MM.1S (cell line): ENCODE measurements around the gene TAS1R2.

Experiments used
- DNase-seq: peaks from one replicate; pipeline ENCODE4 v3.0.0-alpha.2; 2015
- H2AFZ ChIP-seq: fragments of 300-600 bp; sonication (generic); 2 replicates; pipeline ENCODE4 v1.6.0; 2016; ENCODE audit warnings: antibody characterized with exemption, low read length
- H3F3A ChIP-seq: fragments of 300-600 bp; sonication (generic); 2 replicates; pipeline ENCODE4 v1.6.1; 2016; ENCODE audit warnings: mild to moderate bottlenecking, antibody characterized with exemption, low read length, moderate library complexity, mixed read lengths; ENCODE audit not compliant: insufficient read depth
- H3K27ac ChIP-seq: fragments of 300-600 bp; sonication (generic); 2 replicates; pipeline ENCODE4 v1.5.1; 2016; ENCODE audit warnings: mild to moderate bottlenecking, low read length
- H3K27me3 ChIP-seq: fragments of 300-600 bp; sonication (generic); replicated peaks from 2 replicates; pipeline ENCODE4 v1.6.0; 2016; ENCODE audit warnings: low read length; ENCODE audit not compliant: insufficient read depth
- H3K36me3 ChIP-seq: fragments of 300-600 bp; sonication (generic); replicated peaks from 2 replicates; pipeline ENCODE4 v1.6.1; 2016; ENCODE audit warnings: mild to moderate bottlenecking, low read length, mixed read lengths; ENCODE audit not compliant: insufficient read depth
- H3K4me1 ChIP-seq: fragments of 300-600 bp; sonication (generic); 2 replicates; pipeline ENCODE4 v1.6.1; 2016; ENCODE audit warnings: low read length, mixed read lengths
- H3K4me2 ChIP-seq: fragments of 300-600 bp; sonication (generic); 2 replicates; pipeline ENCODE4 v1.6.0; 2016; ENCODE audit warnings: low read depth, low read length
- H3K4me3 ChIP-seq: fragments of 300-600 bp; sonication (generic); 2 replicates; pipeline ENCODE4 v1.5.1; 2016; ENCODE audit warnings: low read length, mixed read lengths
- H3K79me2 ChIP-seq: fragments of 300-600 bp; sonication (generic); 2 replicates; pipeline ENCODE4 v1.6.1; 2016; ENCODE audit warnings: mixed run types, low read length, mixed read lengths
- H3K9ac ChIP-seq: fragments of 300-600 bp; sonication (generic); 2 replicates; pipeline ENCODE4 v1.6.1; 2016; ENCODE audit warnings: low read length, mixed read lengths
- H3K9me2 ChIP-seq: fragments of 300-600 bp; sonication (generic); replicated peaks from 2 replicates; pipeline ENCODE4 v1.6.1; 2016; ENCODE audit warnings: mild to moderate bottlenecking, low read length, mixed read lengths; ENCODE audit not compliant: insufficient read depth
- H3K9me3 ChIP-seq: fragments of 300-600 bp; sonication (generic); replicated peaks from 2 replicates; pipeline ENCODE4 v1.6.1; 2016; ENCODE audit warnings: mild to moderate bottlenecking, low read length, mixed read lengths; ENCODE audit not compliant: insufficient read depth
- H4K20me1 ChIP-seq: fragments of 300-600 bp; sonication (generic); 2 replicates; pipeline ENCODE4 v1.6.1; 2016; ENCODE audit warnings: mild to moderate bottlenecking, low read length, moderate library complexity, mixed read lengths; ENCODE audit not compliant: insufficient read depth
- CTCF ChIP-seq: fragments of 300-600 bp; sonication (generic); IDR thresholded peaks from 2 replicates; pipeline ENCODE4 v1.5.1; 2016; ENCODE audit warnings: antibody characterized with exemption, low read length, mixed read lengths
- EZH2 ChIP-seq: fragments of 300-600 bp; sonication (generic); optimal IDR thresholded peaks from 2 replicates; pipeline ENCODE3; 2017; ENCODE audit warnings: low read depth, mild to moderate bottlenecking, antibody characterized with exemption, low read length, mixed read lengths
- EZH2phosphoT487 ChIP-seq: fragments of 300-600 bp; sonication (generic); IDR thresholded peaks from 2 replicates; pipeline ENCODE4 v1.6.1; 2018; ENCODE audit warnings: antibody characterized with exemption, low read length

The TAS1R2 gene

GRCh38 chr1:18884727-18885126, 25.3 kb upstream of the TAS1R2 start:
- no peaks in the 10 kb centered on the region for H3K4me1 ChIP-seq
- no peaks in the 10 kb centered on the region for H3K36me3 ChIP-seq
- no peak for DNase-seq
- H3K27ac ChIP-seq: no peak overlapping the region
- no peaks in the 10 kb centered on the region for H3F3A ChIP-seq
- H3K79me2 ChIP-seq: no peaks in the 10 kb centered on the region
- H3K9me2 ChIP-seq: no peaks in the 10 kb centered on the region
- no peak for TF ChIP-seq CTCF
- no peak for TF ChIP-seq EZH2
- TF ChIP-seq EZH2phosphoT487: no peak
- H3K4me2 ChIP-seq: no peak overlapping the region
- no peaks in the 10 kb centered on the region for H3K27me3 ChIP-seq
- no peak overlapping the region for H2AFZ ChIP-seq
- no peaks in the 10 kb centered on the region for H4K20me1 ChIP-seq
- H3K4me3 ChIP-seq: no peak overlapping the region
- no peaks in the 10 kb centered on the region for H3K9me3 ChIP-seq
- no peak overlapping the region for H3K9ac ChIP-seq

DNA sequence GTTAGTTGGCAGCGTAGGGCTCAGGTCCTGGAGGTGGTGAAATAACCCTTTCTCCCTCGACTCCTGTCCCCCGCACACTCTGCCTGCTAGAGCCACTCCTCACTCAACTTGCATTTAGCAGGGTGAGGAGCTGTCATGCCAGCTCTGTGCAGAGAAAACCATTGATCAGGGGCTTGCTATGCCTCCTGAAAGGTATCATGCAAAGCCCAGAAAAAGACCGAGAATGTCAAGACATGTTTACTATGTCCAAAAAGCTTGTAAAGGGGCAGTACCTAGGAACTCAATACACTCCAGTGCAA, 24.9 kb upstream of the TAS1R2 start:
- no peak for TF ChIP-seq EZH2phosphoT487
- no peak for TF ChIP-seq EZH2
- TF ChIP-seq CTCF: no peak; the same call in 1 of the 2 replicates
- H3K4me3 ChIP-seq: no peak overlapping the region
- no peak for DNase-seq
- H3K79me2 ChIP-seq: no peaks in the 10 kb centered on the region
- no peak overlapping the region for H3K9ac ChIP-seq
- no peaks in the 10 kb centered on the region for H3K9me3 ChIP-seq
- no peak overlapping the region for H2AFZ ChIP-seq
- H3K4me2 ChIP-seq: no peak overlapping the region
- H3K27ac ChIP-seq: no peak overlapping the region
- no peaks in the 10 kb centered on the region for H3F3A ChIP-seq
- no peaks in the 10 kb centered on the region for H3K9me2 ChIP-seq
- H3K4me1 ChIP-seq: no peaks in the 10 kb centered on the region
- no peaks in the 10 kb centered on the region for H4K20me1 ChIP-seq
- no peaks in the 10 kb centered on the region for H3K27me3 ChIP-seq
- no peaks in the 10 kb centered on the region for H3K36me3 ChIP-seq

- H3K4me1 ChIP-seq: no peaks in the 10 kb centered on the region
- H3K9me2 ChIP-seq: no peaks in the 10 kb centered on the region
- no peak overlapping the region for H3K9ac ChIP-seq
- DNase-seq: peak; percentile 40
- H3K4me3 ChIP-seq: no peak overlapping the region
- H3K9me3 ChIP-seq: no peaks in the 10 kb centered on the region
- no peak overlapping the region for H3K27ac ChIP-seq
- H3F3A ChIP-seq: no peaks in the 10 kb centered on the region
- no peak overlapping the region for H2AFZ ChIP-seq
- peak; percentile 86 for TF ChIP-seq CTCF
- TF ChIP-seq EZH2phosphoT487: no peak
- no peaks in the 10 kb centered on the region for H4K20me1 ChIP-seq
- H3K27me3 ChIP-seq: no peaks in the 10 kb centered on the region
- no peak overlapping the region for H3K4me2 ChIP-seq
- no peaks in the 10 kb centered on the region for H3K79me2 ChIP-seq
- no peaks in the 10 kb centered on the region for H3K36me3 ChIP-seq
Measured at GRCh38 chr1:18883636-18884418, 24.4 kb upstream of the TAS1R2 start.
